ENCODE measurements around the gene LIN52.

Gene LIN52

GRCh38 chr14:74243051-74243450, 158.3 kb downstream of the LIN52 start:
- no CpG with 5 or more reads among the region's 5 CpGs for WGBS (ENCODE audit: extremely low coverage, insufficient coverage, low lambda C conversion rate)
- no peak overlapping the region for H3K56ac ChIP-seq (ENCODE audit: low read length)
- no peaks in the 10 kb centered on the region for H3K4me1 ChIP-seq (ENCODE audit: control insufficient read depth, low read depth, low read length)
- no peak overlapping the region for H4K5ac ChIP-seq (ENCODE audit: low read length)
- H3K36me3 ChIP-seq (ENCODE audit: control insufficient read depth, insufficient read depth, low read length) = no peaks in the 10 kb centered on the region
- no peak overlapping the region for H3K27ac ChIP-seq (ENCODE audit: low read depth, low read length)
- no peak overlapping the region for H4K8ac ChIP-seq (ENCODE audit: low read depth, low read length)
- DNase-seq = no peak
- H2BK5ac ChIP-seq (ENCODE audit: low read length) = no peak overlapping the region
- peaks cover 58% of the 10 kb centered on the region for H3K27me3 ChIP-seq (ENCODE audit: insufficient read depth, low read length, poor library complexity)
- no peak overlapping the region for H3K4me2 ChIP-seq (ENCODE audit: low read length)
- no peaks in the 10 kb centered on the region for H3K79me2 ChIP-seq (ENCODE audit: control insufficient read depth, insufficient read depth, low read length)
- no peak overlapping the region for H3K23ac ChIP-seq (ENCODE audit: low read length)
- no peak overlapping the region for H3K18ac ChIP-seq (ENCODE audit: low read length)
- no peak overlapping the region for H2BK15ac ChIP-seq (replicated peaks; ENCODE audit: low read depth)
- H2AK5ac ChIP-seq (ENCODE audit: low read length) = no peak overlapping the region
- no peak overlapping the region for H3K9ac ChIP-seq (ENCODE audit: low read length)
- no peaks in the 10 kb centered on the region for H3K79me1 ChIP-seq (ENCODE audit: low read length)
- H3K4me3 ChIP-seq (ENCODE audit: low read length) = no peak overlapping the region
- H3K4ac ChIP-seq (ENCODE audit: low read depth, low read length) = no peak overlapping the region
- H2BK120ac ChIP-seq (ENCODE audit: low read depth, low read length) = no peak overlapping the region

- peak; percentile 56 for DNase-seq
- Histone ChIP-seq H3K79me2 (ENCODE audit: control insufficient read depth, insufficient read depth, low read length) (no peaks in the 10 kb centered on the region), H2BK120ac (ENCODE audit: low read depth, low read length) (no peak overlapping the region), H3K4me1 (ENCODE audit: control insufficient read depth, low read depth, low read length) (no peaks in the 10 kb centered on the region), H3K4ac (ENCODE audit: low read depth, low read length) (no peak overlapping the region), H3K27me3 (ENCODE audit: insufficient read depth, low read length, poor library complexity) (peaks cover 49% of the 10 kb centered on the region), H4K5ac (ENCODE audit: low read length) (no peak overlapping the region), H3K4me2 (ENCODE audit: low read length) (no peak overlapping the region), H3K23ac (ENCODE audit: low read length) (no peak overlapping the region), H3K27ac (ENCODE audit: low read depth, low read length) (no peak overlapping the region), H2BK15ac (replicated peaks; ENCODE audit: low read depth) (no peak overlapping the region), H3K4me3 (ENCODE audit: low read length) (no peak overlapping the region), H3K79me1 (ENCODE audit: low read length) (no peaks in the 10 kb centered on the region), H3K18ac (ENCODE audit: low read length) (no peak overlapping the region), H2AK5ac (ENCODE audit: low read length) (no peak overlapping the region), H3K56ac (ENCODE audit: low read length) (no peak overlapping the region), H3K36me3 (ENCODE audit: control insufficient read depth, insufficient read depth, low read length) (no peaks in the 10 kb centered on the region), H3K9ac (ENCODE audit: low read length) (no peak overlapping the region), H4K8ac (ENCODE audit: low read depth, low read length) (no peak overlapping the region), H2BK5ac (ENCODE audit: low read length) (no peak overlapping the region)
- WGBS (ENCODE audit: extremely low coverage, insufficient coverage, low lambda C conversion rate) = no CpG with 5 or more reads among the region's 3 CpGs
Observed at GRCh38 chr14:74244115-74244514, 159.4 kb downstream of the LIN52 start.

GRCh38 chr14:74245292-74245691, 160.5 kb downstream of the LIN52 start:
- Histone ChIP-seq H3K79me2 (ENCODE audit: control insufficient read depth, insufficient read depth, low read length) (no peaks in the 10 kb centered on the region), H4K8ac (ENCODE audit: low read depth, low read length) (no peak overlapping the region), H3K4me3 (ENCODE audit: low read length) (no peak overlapping the region), H3K9ac (ENCODE audit: low read length) (no peak overlapping the region), H3K27me3 (ENCODE audit: insufficient read depth, low read length, poor library complexity) (peaks cover 37% of the 10 kb centered on the region), H2AK5ac (ENCODE audit: low read length) (no peak overlapping the region), H3K79me1 (ENCODE audit: low read length) (no peaks in the 10 kb centered on the region), H3K18ac (ENCODE audit: low read length) (no peak overlapping the region), H2BK15ac (replicated peaks; ENCODE audit: low read depth) (no peak overlapping the region), H2BK120ac (ENCODE audit: low read depth, low read length) (no peak overlapping the region), H3K23ac (ENCODE audit: low read length) (no peak overlapping the region), H3K4ac (ENCODE audit: low read depth, low read length) (no peak overlapping the region), H3K4me2 (ENCODE audit: low read length) (no peak overlapping the region), H3K4me1 (ENCODE audit: control insufficient read depth, low read depth, low read length) (no peaks in the 10 kb centered on the region), H3K36me3 (ENCODE audit: control insufficient read depth, insufficient read depth, low read length) (no peaks in the 10 kb centered on the region), H3K27ac (ENCODE audit: low read depth, low read length) (no peak overlapping the region), H2BK5ac (ENCODE audit: low read length) (no peak overlapping the region), H4K5ac (ENCODE audit: low read length) (no peak overlapping the region), H3K56ac (ENCODE audit: low read length) (no peak overlapping the region)
- no peak for DNase-seq
- no CpG with 5 or more reads among the region's 7 CpGs for WGBS (ENCODE audit: extremely low coverage, insufficient coverage, low lambda C conversion rate)

- H2AK5ac ChIP-seq (ENCODE audit: low read length) = no peak overlapping the region
- H3K23ac ChIP-seq (ENCODE audit: low read length) = no peak overlapping the region
- no peak overlapping the region for H2BK5ac ChIP-seq (ENCODE audit: low read length)
- no peak overlapping the region for H3K56ac ChIP-seq (ENCODE audit: low read length)
- no peak overlapping the region for H3K9ac ChIP-seq (ENCODE audit: low read length)
- no peak overlapping the region for H3K4me2 ChIP-seq (ENCODE audit: low read length)
- no CpG with 5 or more reads among the region's 8 CpGs for WGBS (ENCODE audit: extremely low coverage, insufficient coverage, low lambda C conversion rate)
- H3K18ac ChIP-seq (ENCODE audit: low read length) = no peak overlapping the region
- H3K27ac ChIP-seq (ENCODE audit: low read depth, low read length) = no peak overlapping the region
- no peaks in the 10 kb centered on the region for H3K79me2 ChIP-seq (ENCODE audit: control insufficient read depth, insufficient read depth, low read length)
- no peaks in the 10 kb centered on the region for H3K36me3 ChIP-seq (ENCODE audit: control insufficient read depth, insufficient read depth, low read length)
- H3K4ac ChIP-seq (ENCODE audit: low read depth, low read length) = no peak overlapping the region
- H3K4me1 ChIP-seq (ENCODE audit: control insufficient read depth, low read depth, low read length) = no peaks in the 10 kb centered on the region
- H3K79me1 ChIP-seq (ENCODE audit: low read length) = no peaks in the 10 kb centered on the region
- no peak for DNase-seq
- H4K5ac ChIP-seq (ENCODE audit: low read length) = no peak overlapping the region
- H3K4me3 ChIP-seq (ENCODE audit: low read length) = no peak overlapping the region
- no peak overlapping the region for H2BK15ac ChIP-seq (replicated peaks; ENCODE audit: low read depth)
- H3K27me3 ChIP-seq (ENCODE audit: insufficient read depth, low read length, poor library complexity) = peaks cover 25% of the 10 kb centered on the region
- H4K8ac ChIP-seq (ENCODE audit: low read depth, low read length) = no peak overlapping the region
- no peak overlapping the region for H2BK120ac ChIP-seq (ENCODE audit: low read depth, low read length)
Observed at GRCh38 chr14:74246542-74246941, 161.8 kb downstream of the LIN52 start.

- no peak overlapping the region for H3K23ac ChIP-seq (ENCODE audit: low read length)
- H3K79me2 ChIP-seq (ENCODE audit: control insufficient read depth, insufficient read depth, low read length) = no peaks in the 10 kb centered on the region
- H3K27me3 ChIP-seq (ENCODE audit: insufficient read depth, low read length, poor library complexity) = peaks cover 11% of the 10 kb centered on the region
- H2BK15ac ChIP-seq (replicated peaks; ENCODE audit: low read depth) = no peak overlapping the region
- DNase-seq = no peak
- H3K27ac ChIP-seq (ENCODE audit: low read depth, low read length) = no peak overlapping the region
- H4K8ac ChIP-seq (ENCODE audit: low read depth, low read length) = no peak overlapping the region
- H3K18ac ChIP-seq (ENCODE audit: low read length) = no peak overlapping the region
- no peak overlapping the region for H3K9ac ChIP-seq (ENCODE audit: low read length)
- no peak overlapping the region for H3K4me2 ChIP-seq (ENCODE audit: low read length)
- no peak overlapping the region for H2BK120ac ChIP-seq (ENCODE audit: low read depth, low read length)
- H3K79me1 ChIP-seq (ENCODE audit: low read length) = no peaks in the 10 kb centered on the region
- no peak overlapping the region for H3K4me3 ChIP-seq (ENCODE audit: low read length)
- H2BK5ac ChIP-seq (ENCODE audit: low read length) = no peak overlapping the region
- no peaks in the 10 kb centered on the region for H3K4me1 ChIP-seq (ENCODE audit: control insufficient read depth, low read depth, low read length)
- H3K4ac ChIP-seq (ENCODE audit: low read depth, low read length) = no peak overlapping the region
- H3K56ac ChIP-seq (ENCODE audit: low read length) = no peak overlapping the region
- H4K5ac ChIP-seq (ENCODE audit: low read length) = no peak overlapping the region
- no peak overlapping the region for H2AK5ac ChIP-seq (ENCODE audit: low read length)
- H3K36me3 ChIP-seq (ENCODE audit: control insufficient read depth, insufficient read depth, low read length) = no peaks in the 10 kb centered on the region
- no CpG with 5 or more reads among the region's 6 CpGs for WGBS (ENCODE audit: extremely low coverage, insufficient coverage, low lambda C conversion rate)
Observed at GRCh38 chr14:74248017-74248416, 163.3 kb downstream of the LIN52 start.
